Activated CD8-positive, alpha-beta T cell treated with anti-CD3 and anti-CD28 coated beads, Interleukin-2, amount 10 ng/mL, durations not matched to agents 7 days and 5 days (primary cell): Measurements from ENCODE around the gene CNTNAP5. TPM values are rescaled to one million over a fixed set of nuclear protein-coding genes. Genes with fewer than 3 reads are reported as not detected.

Experiments used
- ATAC-seq: fragments of 150-1000 bp; cut with Tn5 transposase; one replicate; pipeline ENCODE4 v1.10.0; 2021; ENCODE audit warnings: moderate library complexity
- CTCF ChIA-PET: fragments of 350-600 bp; sonication (Branson Sonifier 250); formaldehyde crosslinking; loops from one replicate; lab custom pipeline; 2021; ENCODE audit warnings: antibody characterized with exemption; lab: Charles Lee
- POLR2A ChIA-PET: fragments of 350-600 bp; sonication (Branson Sonifier 250); formaldehyde crosslinking; loops from one replicate; lab custom pipeline; 2021; ENCODE audit warnings: antibody characterized with exemption; lab: Charles Lee
- DNase-seq: peaks from one replicate; pipeline ENCODE4 v3.0.0-alpha.2; 2020
- H3K27ac Mint-ChIP-seq: one replicate; pipeline ENCODE4 v1.8.0; 2021; ENCODE audit warnings: mild to moderate bottlenecking, mixed read lengths
- H3K27me3 Mint-ChIP-seq: one replicate; pipeline ENCODE4 v1.8.0; 2021; ENCODE audit warnings: low read depth, mixed read lengths
- H3K36me3 Mint-ChIP-seq: one replicate; pipeline ENCODE4 v1.8.0; 2021; ENCODE audit warnings: low read depth, mixed read lengths
- H3K4me1 Mint-ChIP-seq: one replicate; pipeline ENCODE4 v1.8.0; 2021; ENCODE audit warnings: low read depth, mixed read lengths
- H3K4me3 Mint-ChIP-seq: one replicate; pipeline ENCODE4 v1.8.0; 2021; ENCODE audit warnings: mild to moderate bottlenecking, mixed read lengths
- H3K9me3 Mint-ChIP-seq: one replicate; pipeline ENCODE4 v1.8.0; 2022; ENCODE audit warnings: mixed read lengths; ENCODE audit not compliant: insufficient read depth
- total RNA-seq, 2 experiments: library from RNA; stranded (reverse); gene quantifications; one replicate each; pipeline ENCODE4 v1.2.3, GENCODE V29; 2021

Gene CNTNAP5
- total RNA-seq, 2 experiments from 2014 or later, result not detected

GRCh38 chr2:124426122-124426521, 401.0 kb downstream of the CNTNAP5 start:
- Mint-ChIP-seq H3K4me1 (no peaks in the 10 kb centered on the region), H3K36me3 (no peaks in the 10 kb centered on the region), H3K9me3 (peaks cover 7% of the 10 kb centered on the region), H3K27ac (no peak overlapping the region), H3K27me3 (no peaks in the 10 kb centered on the region), H3K4me3 (no peak overlapping the region)
- no peak for ATAC-seq
- ChIA-PET POLR2A (no interaction called here), CTCF (no interaction called here)
- DNase-seq, result no peak

GRCh38 chr2:124426625-124427024, 401.5 kb downstream of the CNTNAP5 start:
- Mint-ChIP-seq H3K27ac (no peak overlapping the region), H3K36me3 (no peaks in the 10 kb centered on the region), H3K27me3 (no peaks in the 10 kb centered on the region), H3K4me3 (no peak overlapping the region), H3K9me3 (peaks cover 7% of the 10 kb centered on the region), H3K4me1 (no peaks in the 10 kb centered on the region)
- DNase-seq (no peak), ATAC-seq (no peak)
- POLR2A ChIA-PET, result no interaction called here
- CTCF ChIA-PET, result no interaction called here

- DNase-seq (no peak), ATAC-seq (no peak)
- peaks cover 3% of the 10 kb centered on the region for H3K9me3 Mint-ChIP-seq
- CTCF ChIA-PET, result no interaction called here
- no peak overlapping the region for H3K27ac Mint-ChIP-seq
- POLR2A ChIA-PET, result no interaction called here
- no peaks in the 10 kb centered on the region for H3K4me1 Mint-ChIP-seq
- H3K27me3 Mint-ChIP-seq, result no peaks in the 10 kb centered on the region
- H3K36me3 Mint-ChIP-seq, result no peaks in the 10 kb centered on the region
- no peak overlapping the region for H3K4me3 Mint-ChIP-seq
Observed at GRCh38 chr2:124437811-124438210, 412.7 kb downstream of the CNTNAP5 start.

- ATAC-seq, result no peak
- ChIA-PET CTCF (interaction anchor here (0.6 kb wide), 1 partner anchor 604 kb away, joined by 3 read pairs; no protein-coding TSS in a partner anchor), POLR2A (no interaction called here)
- H3K27me3 Mint-ChIP-seq, result no peaks in the 10 kb centered on the region
- no peak overlapping the region for H3K4me3 Mint-ChIP-seq
- peaks cover 9% of the 10 kb centered on the region for H3K9me3 Mint-ChIP-seq
- H3K4me1 Mint-ChIP-seq, result no peaks in the 10 kb centered on the region
- no peaks in the 10 kb centered on the region for H3K36me3 Mint-ChIP-seq
- no peak for DNase-seq
- no peak overlapping the region for H3K27ac Mint-ChIP-seq
Observed at GRCh38 chr2:124450481-124450880, 425.4 kb downstream of the CNTNAP5 start.

- POLR2A ChIA-PET, result no interaction called here
- CTCF ChIA-PET, result no interaction called here
- H3K4me3 Mint-ChIP-seq, result no peak overlapping the region
Observed at GRCh38 chr2:124476291-124476690, 451.2 kb downstream of the CNTNAP5 start.

GRCh38 chr2:124478761-124479160, 453.7 kb downstream of the CNTNAP5 start:
- ChIA-PET POLR2A (no interaction called here), CTCF (no interaction called here)
- H3K4me1 Mint-ChIP-seq, result no peaks in the 10 kb centered on the region
- ATAC-seq, result no peak
- H3K9me3 Mint-ChIP-seq, result no peaks in the 10 kb centered on the region
- no peak overlapping the region for H3K27ac Mint-ChIP-seq
- no peaks in the 10 kb centered on the region for H3K27me3 Mint-ChIP-seq
- DNase-seq, result no peak
- no peak overlapping the region for H3K4me3 Mint-ChIP-seq
- no peaks in the 10 kb centered on the region for H3K36me3 Mint-ChIP-seq

More at GRCh38 chr2:124476291-124476690, 451.2 kb downstream of the CNTNAP5 start:
- H3K4me1 Mint-ChIP-seq, result no peaks in the 10 kb centered on the region
- no peaks in the 10 kb centered on the region for H3K9me3 Mint-ChIP-seq
- no peaks in the 10 kb centered on the region for H3K36me3 Mint-ChIP-seq
- ATAC-seq, result no peak
- no peaks in the 10 kb centered on the region for H3K27me3 Mint-ChIP-seq
- H3K27ac Mint-ChIP-seq, result no peak overlapping the region
- no peak for DNase-seq

- H3K4me3 Mint-ChIP-seq, result no peak overlapping the region
- CTCF ChIA-PET, result no interaction called here
- no peaks in the 10 kb centered on the region for H3K36me3 Mint-ChIP-seq
- H3K27me3 Mint-ChIP-seq, result no peaks in the 10 kb centered on the region
- no peak overlapping the region for H3K27ac Mint-ChIP-seq
- H3K9me3 Mint-ChIP-seq, result no peaks in the 10 kb centered on the region
- POLR2A ChIA-PET, result no interaction called here
- no peak for ATAC-seq
- H3K4me1 Mint-ChIP-seq, result no peaks in the 10 kb centered on the region
- DNase-seq, result no peak
Observed at GRCh38 chr2:124480958-124481357, 455.9 kb downstream of the CNTNAP5 start.

GRCh38 chr2:124482044-124482443, 457.0 kb downstream of the CNTNAP5 start:
- no peak overlapping the region for H3K4me3 Mint-ChIP-seq
- no peaks in the 10 kb centered on the region for H3K27me3 Mint-ChIP-seq
- H3K4me1 Mint-ChIP-seq, result no peaks in the 10 kb centered on the region
- no peak for DNase-seq
- POLR2A ChIA-PET, result no interaction called here
- H3K36me3 Mint-ChIP-seq, result no peaks in the 10 kb centered on the region
- H3K9me3 Mint-ChIP-seq, result no peaks in the 10 kb centered on the region
- ATAC-seq, result no peak
- no peak overlapping the region for H3K27ac Mint-ChIP-seq
- CTCF ChIA-PET, result no interaction called here

GRCh38 chr2:124482551-124482950, 457.5 kb downstream of the CNTNAP5 start:
- Mint-ChIP-seq H3K9me3 (no peaks in the 10 kb centered on the region), H3K4me1 (no peaks in the 10 kb centered on the region), H3K4me3 (no peak overlapping the region), H3K27ac (no peak overlapping the region), H3K27me3 (no peaks in the 10 kb centered on the region), H3K36me3 (no peaks in the 10 kb centered on the region)
- POLR2A ChIA-PET, result no interaction called here
- CTCF ChIA-PET, result no interaction called here
- no peak for DNase-seq
- no peak for ATAC-seq

- Mint-ChIP-seq H3K4me3 (no peak overlapping the region), H3K9me3 (no peaks in the 10 kb centered on the region), H3K4me1 (no peaks in the 10 kb centered on the region), H3K27ac (no peak overlapping the region), H3K36me3 (no peaks in the 10 kb centered on the region), H3K27me3 (no peaks in the 10 kb centered on the region)
- ChIA-PET CTCF (no interaction called here), POLR2A (no interaction called here)
- ATAC-seq (no peak), DNase-seq (no peak)
Observed at GRCh38 chr2:124485659-124486058, 460.6 kb downstream of the CNTNAP5 start.

GRCh38 chr2:124489686-124490085, 464.6 kb downstream of the CNTNAP5 start:
- Mint-ChIP-seq H3K4me3 (no peak overlapping the region), H3K36me3 (no peaks in the 10 kb centered on the region), H3K4me1 (no peaks in the 10 kb centered on the region), H3K9me3 (no peaks in the 10 kb centered on the region), H3K27me3 (no peaks in the 10 kb centered on the region), H3K27ac (no peak overlapping the region)
- DNase-seq (no peak), ATAC-seq (no peak)
- CTCF ChIA-PET, result no interaction called here
- POLR2A ChIA-PET, result no interaction called here

GRCh38 chr2:124501575-124502152, 476.6 kb downstream of the CNTNAP5 start:
- POLR2A ChIA-PET, result no interaction called here
- no peak overlapping the region for H3K4me3 Mint-ChIP-seq
- CTCF ChIA-PET, result no interaction called here
- H3K27me3 Mint-ChIP-seq, result no peaks in the 10 kb centered on the region
- ATAC-seq (no peak), DNase-seq (no peak)
- peaks cover 5% of the 10 kb centered on the region for H3K9me3 Mint-ChIP-seq
- H3K36me3 Mint-ChIP-seq, result no peaks in the 10 kb centered on the region
- no peak overlapping the region for H3K27ac Mint-ChIP-seq
- no peaks in the 10 kb centered on the region for H3K4me1 Mint-ChIP-seq

GRCh38 chr2:124514236-124514635, 489.1 kb downstream of the CNTNAP5 start:
- Mint-ChIP-seq H3K9me3 (no peaks in the 10 kb centered on the region), H3K27ac (no peak overlapping the region), H3K36me3 (no peaks in the 10 kb centered on the region), H3K27me3 (no peaks in the 10 kb centered on the region), H3K4me1 (no peaks in the 10 kb centered on the region), H3K4me3 (no peak overlapping the region)
- no peak for ATAC-seq
- no peak for DNase-seq
- ChIA-PET POLR2A (no interaction called here), CTCF (no interaction called here)
